GM18951 (cell line): Measurements from ENCODE around the gene RNASEH2C.

Experiments used
- POLR2A ChIP-seq: IDR thresholded peaks from 4 replicates; pipeline ENCODE4 v1.6.1; 2011; ENCODE audit warnings: mild to moderate bottlenecking; ENCODE audit not compliant: insufficient read length, insufficient read depth; ENCODE audit errors: extremely low read depth
- in situ Hi-C: fragments of 300-500 bp; cut with MboI; formaldehyde crosslinking; loops from one replicate; pipeline ENCODE4 v1.12.0; 2022; ENCODE audit warnings: low sequenced_read_pairs, mixed read lengths, inconsistent platforms; ENCODE audit not compliant: unreplicated experiment

RNASEH2C gene

DNA sequence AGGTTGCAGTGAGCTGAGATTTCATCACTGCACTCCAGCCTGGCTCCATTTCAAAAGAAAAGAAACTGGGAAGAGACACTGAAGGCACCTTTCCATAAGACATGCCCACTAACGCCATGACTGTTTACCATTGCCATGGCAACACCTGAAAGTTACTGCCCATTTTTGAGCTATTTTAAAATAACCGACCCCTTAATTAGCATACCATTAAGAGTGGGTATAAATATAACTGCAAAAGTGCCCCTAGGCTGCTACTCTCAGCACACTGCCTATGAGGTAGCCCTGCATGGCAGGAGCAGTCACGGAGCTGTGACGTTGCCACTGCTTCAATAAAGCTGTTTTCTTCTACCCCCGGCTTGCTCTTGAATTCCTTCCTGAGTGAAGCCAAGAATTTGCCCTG is 9.9 kb upstream of the RNASEH2C start:
- in situ Hi-C loops: no loop called here

DNA sequence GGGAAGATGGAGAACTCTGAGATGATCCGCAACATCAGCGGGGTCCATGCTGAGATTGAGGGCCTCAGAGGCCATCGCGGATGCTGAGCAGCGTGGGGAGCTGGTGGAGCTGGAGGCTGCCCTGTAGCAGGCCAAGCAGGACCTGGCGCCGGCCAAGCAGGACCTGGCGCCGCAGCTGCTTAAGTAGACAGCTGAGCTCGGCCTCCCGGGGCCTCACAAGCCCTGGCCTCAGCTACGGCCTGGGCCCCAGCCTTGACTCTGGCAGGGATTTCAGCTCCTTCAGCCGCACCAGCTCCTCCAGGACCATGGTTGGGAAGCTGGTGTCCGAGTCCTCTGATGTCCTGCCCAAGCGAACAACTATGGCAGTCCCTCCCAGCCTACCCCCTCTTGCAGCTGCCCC is 7.3 kb upstream of the RNASEH2C start:
- in situ Hi-C loops: loop anchor here (10.0 kb wide), 1 partner anchor 97 kb away; no protein-coding TSS in a partner anchor
- no peak for TF ChIP-seq POLR2A

More for the DNA sequence above, 9.9 kb upstream of the RNASEH2C start:
- no peak for TF ChIP-seq POLR2A

DNA sequence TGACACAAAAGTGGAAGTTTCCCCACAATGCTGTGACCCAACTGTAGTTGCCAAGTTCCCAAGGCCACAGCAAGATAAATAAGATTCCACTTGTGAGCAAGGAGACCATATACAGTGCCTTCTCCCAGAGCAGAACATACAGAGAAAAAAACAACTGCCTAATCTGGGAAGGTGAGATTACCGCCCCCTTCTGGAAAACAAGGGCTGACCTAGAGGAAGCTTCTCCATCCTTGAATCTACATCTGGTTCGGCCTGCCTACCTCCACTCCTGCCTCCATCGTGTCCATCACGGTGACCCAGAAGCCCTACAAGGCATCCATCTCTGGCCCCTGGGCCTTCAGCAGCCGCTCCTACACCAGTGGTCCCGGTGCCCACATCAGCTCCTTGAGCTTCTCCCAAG is 6.1 kb upstream of the RNASEH2C start:
- no peak for TF ChIP-seq POLR2A
- in situ Hi-C loops: loop anchor here (10.0 kb wide), 1 partner anchor 98 kb away; no protein-coding TSS in a partner anchor

DNA sequence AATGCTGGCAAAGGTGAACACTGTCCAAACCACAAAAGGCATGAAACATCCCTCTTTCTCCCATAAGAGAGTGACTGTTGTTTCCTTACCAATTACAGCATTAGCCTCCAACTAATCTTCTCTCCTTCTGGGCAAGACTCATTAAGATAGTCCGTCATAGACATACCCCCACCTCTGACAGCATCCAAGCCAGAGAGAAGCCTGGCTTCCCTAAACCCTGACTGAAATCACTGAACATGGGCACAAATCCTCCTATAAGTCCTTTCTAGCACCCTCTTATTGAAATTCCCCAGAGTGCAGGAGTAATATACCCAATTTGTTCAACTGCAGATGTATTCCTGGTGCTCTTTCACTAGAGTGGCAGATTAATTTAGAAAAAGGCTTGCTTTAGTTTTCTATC is 1.7 kb upstream of the RNASEH2C start:
- in situ Hi-C loops: loop anchor here (10.0 to 25.0 kb wide), 2 partner anchors 103 to 265 kb away; no protein-coding TSS in a partner anchor
- TF ChIP-seq POLR2A: no peak

DNA sequence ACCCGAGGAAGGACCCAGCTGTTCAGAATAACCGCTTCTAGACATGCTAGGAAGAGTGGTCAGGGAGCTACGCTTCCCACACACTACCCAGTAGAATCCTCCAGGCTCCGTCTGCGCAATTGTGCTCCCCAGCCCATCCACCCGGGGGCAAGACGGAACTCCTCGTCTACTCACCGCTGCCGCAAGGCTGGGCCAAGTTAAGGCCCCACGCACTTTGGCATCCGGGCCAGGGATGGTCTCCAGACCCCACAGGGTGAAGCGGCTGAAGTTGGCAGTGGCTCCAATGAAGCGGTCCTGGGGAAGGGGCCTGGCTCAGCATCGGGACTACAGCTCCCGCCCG is 757 bp downstream of the RNASEH2C start:
- TF ChIP-seq POLR2A: no peak
- in situ Hi-C loops: loop anchor here (10.0 to 25.0 kb wide), 2 partner anchors 105 to 267 kb away; no protein-coding TSS in a partner anchor

DNA sequence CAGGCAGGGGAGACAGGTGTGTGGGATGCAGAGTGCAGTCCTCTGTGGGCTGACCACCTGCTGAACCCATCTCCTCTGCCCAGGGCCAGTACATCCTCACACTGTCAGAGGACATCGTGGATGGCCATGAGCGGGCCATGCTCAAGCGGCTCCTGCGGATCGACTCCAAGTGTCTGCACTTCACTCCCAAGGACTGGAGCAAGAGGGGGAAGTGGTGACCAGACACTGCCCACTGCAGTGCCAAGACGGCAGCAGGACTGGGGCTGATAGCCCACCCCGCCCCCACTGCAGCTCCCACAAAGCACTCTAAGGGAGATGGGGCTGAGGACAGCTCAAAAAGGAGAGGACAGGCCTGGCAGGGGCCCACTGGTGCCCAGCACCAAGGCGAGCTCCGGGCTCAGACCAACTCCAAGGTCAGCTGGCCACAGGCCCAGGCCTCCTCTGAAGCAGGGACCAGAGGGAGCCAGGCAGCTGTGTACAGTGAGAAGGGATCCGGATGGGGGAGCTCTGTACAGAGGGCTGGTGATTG is 1.6 kb downstream of the RNASEH2C start:
- TF ChIP-seq POLR2A: no peak
- in situ Hi-C loops: loop anchor here (25.0 kb wide), 1 partner anchor 268 kb away; no protein-coding TSS in a partner anchor

DNA sequence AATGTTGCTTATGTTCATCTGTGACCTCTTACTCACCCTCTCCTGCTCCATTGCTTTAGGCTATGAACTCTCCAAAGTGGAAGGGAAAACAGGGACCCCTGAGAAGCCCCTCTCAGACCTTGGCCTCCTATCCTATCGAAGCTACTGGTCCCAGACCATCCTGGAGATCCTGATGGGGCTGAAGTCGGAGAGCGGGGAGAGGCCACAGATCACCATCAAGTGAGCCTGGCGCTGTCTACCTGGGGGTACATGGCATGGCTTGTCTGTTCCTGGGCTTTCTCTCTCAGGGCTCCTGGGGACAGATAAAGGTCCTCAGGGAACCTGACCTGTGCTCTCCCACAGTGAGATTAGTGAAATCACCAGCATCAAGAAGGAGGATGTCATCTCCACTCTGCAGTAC is 2.1 kb downstream of the RNASEH2C start:
- TF ChIP-seq POLR2A: no peak
- in situ Hi-C loops: loop anchor here (25.0 kb wide), 1 partner anchor 269 kb away; no protein-coding TSS in a partner anchor

DNA sequence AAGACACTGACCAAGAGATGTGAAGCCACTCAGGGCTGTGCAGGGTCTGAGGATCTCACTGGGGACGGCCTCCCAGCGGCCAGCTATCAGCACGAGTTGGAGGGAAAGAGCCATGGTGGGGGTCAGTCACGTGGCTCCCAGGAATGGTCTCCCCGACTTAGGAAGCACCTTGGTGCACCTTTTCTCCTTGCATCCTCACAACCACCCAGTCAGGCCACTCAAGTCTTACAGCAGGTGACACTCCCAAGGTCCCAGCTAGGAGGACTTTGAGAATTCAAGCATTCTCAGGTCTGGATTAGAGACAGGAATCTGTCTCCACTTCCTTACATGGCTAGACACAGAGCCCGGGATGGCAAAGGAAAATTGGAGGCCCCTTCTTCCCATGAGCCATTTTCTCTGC is 2.7 kb downstream of the RNASEH2C start:
- no peak for TF ChIP-seq POLR2A
- in situ Hi-C loops: loop anchor here (25.0 kb wide), 1 partner anchor 269 kb away; no protein-coding TSS in a partner anchor

DNA sequence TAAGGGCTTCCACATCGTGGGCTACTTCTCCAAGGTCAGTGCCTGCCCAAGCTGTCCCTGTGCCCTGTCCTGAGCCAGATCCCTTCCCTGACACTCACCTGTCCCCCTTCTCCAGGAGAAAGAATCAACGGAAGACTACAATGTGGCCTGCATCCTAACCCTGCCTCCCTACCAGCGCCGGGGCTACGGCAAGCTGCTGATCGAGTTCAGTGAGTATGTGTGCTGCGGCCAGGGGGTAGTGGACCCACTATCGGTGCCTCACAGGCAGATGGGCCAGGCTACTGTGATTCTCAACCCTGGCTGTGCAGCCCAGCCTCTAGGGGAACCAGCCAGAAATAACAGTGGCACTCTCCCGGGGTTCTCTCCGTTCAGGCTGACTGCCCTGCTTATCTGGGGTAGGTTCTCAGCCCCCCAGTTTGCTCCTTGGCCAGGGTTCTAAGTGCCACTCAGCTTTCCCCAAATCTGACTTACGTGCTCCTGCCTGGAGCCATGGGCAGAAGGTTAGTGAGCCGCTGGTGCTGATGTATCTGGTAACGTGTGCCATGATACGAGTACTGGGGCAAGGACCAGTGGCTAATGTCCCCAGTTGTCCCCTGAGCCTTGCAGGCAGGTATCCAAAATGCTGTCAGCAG is 3.7 kb downstream of the RNASEH2C start:
- no peak for TF ChIP-seq POLR2A
- in situ Hi-C loops: loop anchor here (25.0 kb wide), 1 partner anchor 270 kb away; no protein-coding TSS in a partner anchor

DNA sequence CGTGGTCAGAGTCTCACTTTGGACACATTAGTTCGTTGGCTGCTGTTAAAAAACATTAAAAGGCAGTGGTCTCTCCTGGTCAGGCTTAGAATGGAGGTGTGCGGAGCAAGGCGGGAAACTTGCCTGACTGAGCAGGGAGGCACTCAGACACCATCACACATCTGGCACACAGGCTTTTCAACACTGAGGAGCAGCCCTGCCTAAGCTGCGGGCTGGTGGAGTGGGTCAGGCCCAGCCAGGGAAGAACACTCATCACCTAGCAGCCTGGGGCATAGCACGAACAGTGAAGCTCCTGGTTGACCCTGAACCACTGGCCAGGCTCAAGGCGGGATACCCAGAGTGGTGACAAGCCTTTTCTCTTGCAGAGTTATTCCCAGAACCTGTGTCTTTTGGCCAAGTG is 4.3 kb downstream of the RNASEH2C start:
- in situ Hi-C loops: loop anchor here (25.0 kb wide), 1 partner anchor 271 kb away; no protein-coding TSS in a partner anchor
- no peak for TF ChIP-seq POLR2A

DNA sequence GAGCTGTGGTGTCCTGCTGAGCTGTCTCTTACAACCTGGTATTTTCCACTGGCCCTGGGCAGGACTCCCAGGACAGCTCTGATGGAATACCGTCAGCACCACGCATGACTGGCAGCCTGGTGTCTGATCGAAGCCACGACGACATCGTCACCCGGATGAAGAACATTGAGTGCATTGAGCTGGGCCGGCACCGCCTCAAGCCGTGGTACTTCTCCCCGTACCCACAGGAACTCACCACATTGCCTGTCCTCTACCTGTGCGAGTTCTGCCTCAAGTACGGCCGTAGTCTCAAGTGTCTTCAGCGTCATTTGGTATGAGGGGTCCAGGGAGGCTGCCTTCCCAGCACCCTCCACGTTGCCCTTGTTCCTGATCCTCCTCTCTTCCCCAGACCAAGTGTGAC is 6.2 kb downstream of the RNASEH2C start:
- TF ChIP-seq POLR2A: no peak
- in situ Hi-C loops: loop anchor here (25.0 kb wide), 1 partner anchor 273 kb away; no protein-coding TSS in a partner anchor

DNA sequence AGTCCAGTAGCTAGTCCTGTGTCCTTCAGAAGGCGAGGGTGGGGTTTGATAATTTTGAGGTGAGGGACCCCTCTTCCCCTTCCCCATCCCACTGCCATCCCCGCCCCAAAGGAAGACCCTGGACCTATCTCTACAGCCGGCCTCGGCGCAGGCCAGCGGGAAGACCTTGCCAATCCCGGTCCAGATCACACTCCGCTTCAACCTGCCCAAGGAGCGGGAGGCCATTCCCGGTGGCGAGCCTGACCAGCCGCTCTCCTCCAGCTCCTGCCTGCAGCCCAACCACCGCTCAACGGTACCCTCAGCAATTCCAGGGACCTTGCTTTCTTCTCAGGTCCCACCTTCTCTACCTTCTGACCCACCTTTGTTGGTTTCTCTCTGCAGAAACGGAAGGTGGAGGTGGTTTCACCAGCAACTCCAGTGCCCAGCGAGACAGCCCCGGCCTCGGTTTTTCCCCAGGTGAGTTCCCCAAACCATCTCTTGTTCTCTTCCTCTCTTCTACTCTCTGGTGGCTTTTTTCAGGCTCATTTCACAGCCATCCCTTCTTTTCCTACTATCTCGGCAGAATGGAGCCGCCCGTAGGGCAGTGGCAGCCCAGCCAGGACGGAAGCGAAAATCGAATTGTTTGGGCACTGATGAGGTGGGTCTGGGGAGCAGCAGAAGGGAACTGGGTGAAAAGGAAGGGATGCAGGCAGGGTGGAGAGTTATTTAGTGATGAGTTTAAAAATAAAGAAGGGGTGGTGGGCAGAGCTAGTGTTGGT is 7.2 kb downstream of the RNASEH2C start:
- in situ Hi-C loops: loop anchor here (25.0 kb wide), 1 partner anchor 274 kb away; no protein-coding TSS in a partner anchor
- TF ChIP-seq POLR2A: no peak

DNA sequence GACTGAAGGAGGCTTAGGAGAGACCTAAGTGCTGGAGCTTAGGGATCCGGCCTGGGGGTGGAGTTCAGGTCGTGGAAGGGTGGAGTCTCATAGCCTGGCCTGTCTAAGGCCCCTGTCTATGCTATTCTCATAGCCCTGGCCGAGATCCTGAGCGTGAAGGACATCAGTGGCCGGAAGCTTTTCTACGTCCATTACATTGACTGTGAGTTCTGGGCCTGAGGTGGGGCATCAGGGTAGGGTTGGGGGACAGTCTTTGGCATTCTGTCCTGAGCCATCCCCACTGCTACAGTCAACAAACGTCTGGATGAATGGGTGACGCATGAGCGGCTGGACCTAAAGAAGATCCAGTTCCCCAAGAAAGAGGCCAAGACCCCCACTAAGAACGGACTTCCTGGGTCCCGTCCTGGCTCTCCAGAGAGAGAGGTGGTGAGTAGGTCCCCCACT is 7.9 kb downstream of the RNASEH2C start:
- in situ Hi-C loops: loop anchor here (25.0 kb wide), 1 partner anchor 275 kb away; no protein-coding TSS in a partner anchor

More for the DNA sequence above, 7.9 kb downstream of the RNASEH2C start:
- no peak for TF ChIP-seq POLR2A
